MG63 (cell line): ENCODE measurements around the gene UFL1. TPM values are rescaled to one million over a fixed set of nuclear protein-coding genes. Genes with fewer than 3 reads are reported as not detected.
"Not testable (repeated sequence)": the region's sequence is repeated elsewhere in the genome, so short reads cannot be mapped to it uniquely, and the experiment has no call there.

Experiments
- DNase-seq: peaks from one replicate; pipeline ENCODE4 v3.0.0-alpha.2; 2020
- H3K27me3 ChIP-seq: fragments of 250-450 bp; sonication (Bioruptor Pico); 2 replicates; pipeline ENCODE4 v1.5.1; 2020; ENCODE audit warnings: mild to moderate bottlenecking, moderate library complexity
- H3K36me3 ChIP-seq: fragments of 250-450 bp; sonication (Bioruptor Pico); 2 replicates; pipeline ENCODE4 v1.5.1; 2020; ENCODE audit warnings: mild to moderate bottlenecking, moderate library complexity
- H3K4me3 ChIP-seq: fragments of 250-450 bp; sonication (Bioruptor Pico); 2 replicates; pipeline ENCODE4 v1.5.1; 2020; ENCODE audit warnings: mild to moderate bottlenecking, moderate library complexity
- H3K9me3 ChIP-seq: fragments of 250-450 bp; sonication (Bioruptor Pico); 2 replicates; pipeline ENCODE4 v1.5.1; 2020; ENCODE audit warnings: mild to moderate bottlenecking, moderate library complexity
- total RNA-seq: library from RNA; depleted of rRNA; stranded (reverse); fragments of >200 nt; shearing (Covaris generic); gene quantifications from 2 replicates; pipeline ENCODE4 v1.2.3, GENCODE V29; 2014; ENCODE audit warnings: low replicate concordance; rRNA removed

Gene UFL1
- total RNA-seq = 12.6 and 13.8 TPM in 2 replicates

DNA sequence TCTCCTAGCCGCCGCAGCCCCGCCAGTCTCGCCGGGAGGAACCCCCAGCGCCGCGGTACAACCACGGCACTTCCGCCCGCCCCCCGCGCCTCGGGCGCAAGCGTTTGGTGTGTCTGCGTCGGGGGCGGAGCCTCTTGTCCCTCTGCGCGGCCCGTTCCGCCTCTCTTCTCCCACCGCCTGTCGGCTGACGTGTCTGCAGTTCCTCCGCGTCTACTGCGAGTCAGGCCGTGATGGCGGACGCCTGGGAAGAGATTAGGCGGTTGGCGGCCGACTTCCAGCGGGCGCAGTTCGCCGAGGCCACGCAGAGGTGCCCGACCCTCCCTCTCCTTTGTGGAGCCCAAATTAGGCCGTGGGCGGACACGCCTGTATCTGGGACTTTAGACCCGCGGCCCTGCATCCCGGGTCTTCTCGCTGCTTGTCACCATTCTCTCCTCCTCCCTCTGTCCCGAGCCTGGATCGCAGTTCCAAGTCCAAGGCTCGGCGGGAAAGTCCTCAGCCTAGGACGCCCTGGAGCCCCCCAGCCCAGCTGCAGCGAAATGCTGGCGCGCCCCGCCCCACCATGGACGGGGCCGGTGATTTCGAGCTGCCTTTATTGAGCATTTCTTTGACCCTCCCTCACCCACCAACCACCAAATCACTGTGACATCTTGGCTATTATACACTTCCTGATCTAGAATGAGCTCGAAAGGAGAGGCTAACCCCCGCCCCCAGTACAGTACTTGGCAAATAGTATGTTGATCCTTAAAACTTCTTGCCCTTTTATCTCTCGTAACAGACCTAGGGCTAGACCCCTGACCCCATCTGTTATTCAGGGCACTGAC is at the start of gene UFL1:
Gene UFL1, plus strand, starts transcription at position 163 of the 821 bp plus-strand sequence. Its CDS starts 68 bp downstream, at position 231.
- Histone ChIP-seq H3K36me3 (peaks cover 11% of the 10 kb centered on the region), H3K27me3 (no peaks in the 10 kb centered on the region), H3K4me3 (peak within 1 kb of the TSS; percentile 90), H3K9me3 (no peaks in the 10 kb centered on the region)
- peak; percentile 96 for DNase-seq

DNA sequence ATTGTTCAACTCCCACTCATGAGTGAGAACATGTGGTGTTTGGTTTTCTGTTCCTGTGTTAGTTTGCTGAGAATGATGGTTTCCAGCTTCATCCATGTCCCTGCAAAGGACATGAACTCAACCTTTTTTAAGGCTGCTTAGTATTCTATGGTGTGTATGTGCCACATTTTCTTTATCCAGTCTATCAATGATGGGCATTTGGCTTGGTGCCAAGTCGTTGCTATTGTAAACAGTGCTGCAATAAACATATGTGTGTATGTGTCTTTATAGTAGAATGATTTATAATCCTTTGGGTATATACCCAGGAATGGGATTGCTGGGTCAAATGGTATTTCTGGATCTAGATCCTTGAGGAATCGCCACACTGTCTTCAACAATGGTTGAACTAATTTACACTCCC is 49.3 kb upstream of the UFL1 start:
- H3K36me3 ChIP-seq, H3K27me3 ChIP-seq, H3K4me3 ChIP-seq, DNase-seq, H3K9me3 ChIP-seq: not testable (repeated sequence)

DNA sequence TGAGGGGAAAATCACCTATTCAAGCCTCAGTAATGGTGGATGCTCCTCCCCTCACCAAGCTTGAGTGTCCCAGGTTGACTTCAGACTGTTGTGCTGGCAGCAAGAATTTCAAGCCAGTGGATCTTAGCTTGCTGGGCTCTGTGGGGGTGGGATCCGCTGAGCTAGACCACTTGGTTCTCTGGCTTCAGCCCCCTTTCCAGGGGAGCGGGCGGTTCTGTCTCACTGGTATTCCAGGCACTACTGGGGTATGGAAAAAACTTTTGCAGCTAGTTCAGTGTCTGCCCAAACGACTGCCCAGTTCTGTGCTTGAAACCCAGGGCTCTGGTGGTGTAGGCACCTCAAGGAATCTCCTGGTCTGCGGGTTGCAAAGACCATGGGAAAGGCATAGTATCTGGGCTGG is 42.9 kb upstream of the UFL1 start:
- DNase-seq = no peak
- H3K36me3 ChIP-seq = no peaks in the 10 kb centered on the region
- no peaks in the 10 kb centered on the region for H3K9me3 ChIP-seq
- H3K4me3 ChIP-seq = no peak overlapping the region
- H3K27me3 ChIP-seq = no peaks in the 10 kb centered on the region

DNA sequence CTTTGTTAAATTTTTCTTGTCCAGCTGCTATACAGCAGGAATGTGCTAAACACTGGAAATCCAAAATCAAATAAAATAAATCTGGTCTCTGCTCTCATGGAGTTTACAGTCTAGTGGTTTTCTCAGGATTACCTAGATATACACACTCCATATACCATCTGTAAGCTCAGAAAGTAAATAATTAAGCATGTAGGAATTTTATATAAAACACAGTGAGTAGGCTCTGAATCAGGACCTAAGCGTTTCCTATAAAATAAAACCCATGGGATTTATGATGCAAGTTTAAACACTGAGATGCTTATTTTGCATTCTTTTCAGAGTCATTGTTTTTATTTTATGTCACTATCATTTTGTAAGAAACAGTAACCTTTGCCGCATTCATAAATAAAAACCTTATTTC is 29.7 kb upstream of the UFL1 start:
- H3K9me3 ChIP-seq = no peaks in the 10 kb centered on the region
- H3K36me3 ChIP-seq = no peaks in the 10 kb centered on the region
- H3K27me3 ChIP-seq = no peaks in the 10 kb centered on the region
- no peak overlapping the region for H3K4me3 ChIP-seq
- DNase-seq = no peak

DNA sequence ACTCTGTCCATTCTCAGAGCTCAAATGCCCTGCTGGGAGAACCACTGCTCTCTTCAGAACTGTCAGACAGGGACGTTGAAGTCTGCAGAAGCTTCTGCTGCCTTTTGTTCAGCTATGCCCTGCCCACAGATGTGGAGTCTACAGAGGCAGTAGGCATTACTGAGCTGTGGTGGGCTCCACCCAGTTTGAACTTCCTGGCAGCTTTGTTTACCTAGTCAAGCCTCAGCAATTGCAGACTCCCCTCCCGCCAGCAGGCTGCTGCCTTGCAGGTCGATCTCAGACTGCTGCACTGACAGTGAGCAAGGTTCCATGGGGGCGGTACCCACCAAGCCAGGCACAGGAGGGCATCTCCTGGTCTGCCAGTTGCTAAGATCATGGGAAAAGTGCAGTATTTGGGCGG is 21.8 kb upstream of the UFL1 start:
- Histone ChIP-seq H3K36me3 (no peaks in the 10 kb centered on the region), H3K9me3 (no peaks in the 10 kb centered on the region), H3K4me3 (no peak overlapping the region), H3K27me3 (no peaks in the 10 kb centered on the region)
- no peak for DNase-seq

DNA sequence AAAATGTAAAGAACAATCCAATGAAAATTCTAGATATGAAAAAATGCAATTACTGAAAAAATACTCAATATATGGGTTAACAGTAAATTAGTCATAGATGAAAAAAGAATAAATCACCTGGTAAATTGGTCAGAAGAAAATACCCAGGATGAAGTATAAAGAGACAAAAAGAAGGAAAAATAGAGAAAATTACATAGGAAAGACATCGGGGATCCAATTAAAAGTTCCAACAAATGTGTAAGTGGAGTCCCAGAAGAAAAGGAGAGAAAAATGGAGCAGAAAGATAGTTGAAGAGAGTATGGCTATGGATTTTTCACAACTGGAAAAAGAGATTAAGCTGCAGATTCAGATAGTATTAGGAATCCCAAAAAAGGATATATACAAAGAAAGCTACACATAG is 18.7 kb upstream of the UFL1 start:
- Histone ChIP-seq H3K4me3 (no peak overlapping the region), H3K36me3 (no peaks in the 10 kb centered on the region), H3K9me3 (no peaks in the 10 kb centered on the region), H3K27me3 (no peaks in the 10 kb centered on the region)
- no peak for DNase-seq

DNA sequence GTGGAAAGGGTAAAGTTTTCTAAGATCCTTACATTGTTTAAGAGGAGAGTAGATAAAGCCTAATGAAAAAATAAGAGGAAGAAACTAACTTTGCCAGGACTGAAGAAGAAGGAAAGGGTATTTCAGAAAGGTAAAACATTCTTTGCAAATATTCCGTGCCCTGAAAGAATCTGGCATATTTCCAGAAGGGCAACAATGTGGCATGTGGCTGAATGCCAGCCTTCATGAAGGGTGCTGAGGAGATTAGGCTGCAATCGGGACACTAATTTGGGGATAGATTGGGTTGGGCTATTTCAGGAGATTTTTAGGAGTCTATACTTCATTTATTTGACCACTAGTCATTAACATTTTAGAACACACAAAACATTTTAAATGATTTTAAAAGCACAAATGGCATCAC is 16.2 kb upstream of the UFL1 start:
- no peak overlapping the region for H3K4me3 ChIP-seq
- no peaks in the 10 kb centered on the region for H3K36me3 ChIP-seq
- DNase-seq = no peak
- H3K9me3 ChIP-seq = no peaks in the 10 kb centered on the region
- H3K27me3 ChIP-seq = no peaks in the 10 kb centered on the region

DNA sequence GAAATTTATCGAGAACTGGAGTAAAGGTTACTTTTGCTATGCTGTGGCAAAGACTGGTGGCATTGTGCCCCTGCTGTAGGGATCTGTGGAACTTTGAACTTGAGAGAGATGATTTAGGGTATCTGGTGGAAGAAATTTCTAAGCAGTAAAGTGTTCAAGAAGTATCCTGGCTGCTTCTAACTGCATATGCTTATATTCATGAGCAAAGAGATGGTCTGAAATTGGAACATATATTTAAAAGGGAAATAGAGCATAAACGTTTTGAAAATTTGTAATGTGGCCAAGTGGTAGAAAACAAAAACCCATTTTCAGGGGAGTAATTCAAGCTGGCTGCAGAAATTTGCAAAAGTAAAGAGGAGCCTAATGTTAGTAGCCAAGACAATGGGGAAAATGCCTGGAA is 12.3 kb upstream of the UFL1 start:
- Histone ChIP-seq H3K36me3 (no peaks in the 10 kb centered on the region), H3K27me3 (no peaks in the 10 kb centered on the region), H3K4me3 (no peak overlapping the region), H3K9me3 (no peaks in the 10 kb centered on the region)
- no peak for DNase-seq

DNA sequence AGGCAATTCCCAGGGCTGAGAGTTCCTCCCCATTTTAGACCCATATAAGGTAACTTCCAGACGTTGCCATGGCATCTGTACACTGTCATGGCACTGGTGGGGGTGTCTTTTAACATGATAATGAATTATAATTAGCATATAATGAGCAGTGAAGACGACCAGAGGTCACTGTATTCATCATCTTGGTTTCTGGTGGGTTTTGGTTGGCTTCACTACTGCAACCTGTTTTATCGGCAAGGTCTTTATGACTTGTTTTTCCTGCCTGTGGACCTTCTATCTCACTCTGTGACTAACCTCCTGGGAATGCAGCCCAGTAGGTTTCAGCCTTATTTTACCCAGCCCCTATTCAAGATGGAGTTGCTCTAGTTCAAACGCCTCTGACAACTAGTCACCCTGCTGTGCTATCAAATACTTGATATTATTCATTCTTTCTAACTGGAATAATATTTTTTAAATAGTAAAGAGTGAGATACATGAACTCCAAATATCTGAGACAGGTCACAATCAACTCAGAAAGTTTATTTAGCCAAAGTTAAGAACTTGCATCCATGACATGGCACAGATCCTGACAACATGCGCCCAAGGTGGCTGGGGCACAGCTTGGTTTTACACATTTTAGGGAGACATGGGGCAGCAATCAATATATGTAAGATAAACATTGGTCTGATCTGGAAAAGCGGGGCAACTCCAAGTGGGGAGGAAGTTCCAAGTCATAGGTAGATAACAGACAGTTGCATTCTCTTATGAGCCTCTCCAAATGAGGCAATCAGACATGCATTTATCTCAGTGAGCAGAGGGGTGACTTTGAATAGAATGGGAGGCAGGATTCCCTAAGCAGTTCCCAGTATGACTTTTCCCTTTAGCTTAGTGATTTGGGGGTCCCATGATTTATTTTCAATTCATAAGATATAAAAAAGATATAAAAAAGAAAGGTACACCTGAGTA is 1.2 kb upstream of the UFL1 start:
- peaks cover 11% of the 10 kb centered on the region for H3K36me3 ChIP-seq
- H3K27me3 ChIP-seq = no peaks in the 10 kb centered on the region
- DNase-seq = peak; percentile 26
- no peaks in the 10 kb centered on the region for H3K9me3 ChIP-seq
- peak overlapping the region; percentile 90 for H3K4me3 ChIP-seq

DNA sequence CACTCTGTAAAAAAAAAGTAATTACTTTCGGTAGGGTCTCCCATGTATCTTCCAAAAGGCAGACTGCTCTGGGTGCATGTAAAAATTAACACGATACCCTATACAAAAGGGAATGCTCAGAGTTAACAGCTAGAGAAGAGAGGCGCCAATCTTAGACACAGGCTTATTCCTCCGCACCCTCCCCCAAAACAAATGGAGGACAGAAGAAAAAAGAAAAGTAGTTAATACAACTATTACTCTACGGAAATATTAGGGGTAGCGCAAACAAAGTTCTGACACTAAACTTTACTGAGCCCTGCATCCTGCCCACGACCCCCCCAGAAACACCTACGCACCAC is 331 bp upstream of the UFL1 start:
- DNase-seq = no peak
- no peaks in the 10 kb centered on the region for H3K9me3 ChIP-seq
- peaks cover 11% of the 10 kb centered on the region for H3K36me3 ChIP-seq
- H3K27me3 ChIP-seq = no peaks in the 10 kb centered on the region
- peak overlapping the region; percentile 90 for H3K4me3 ChIP-seq

DNA sequence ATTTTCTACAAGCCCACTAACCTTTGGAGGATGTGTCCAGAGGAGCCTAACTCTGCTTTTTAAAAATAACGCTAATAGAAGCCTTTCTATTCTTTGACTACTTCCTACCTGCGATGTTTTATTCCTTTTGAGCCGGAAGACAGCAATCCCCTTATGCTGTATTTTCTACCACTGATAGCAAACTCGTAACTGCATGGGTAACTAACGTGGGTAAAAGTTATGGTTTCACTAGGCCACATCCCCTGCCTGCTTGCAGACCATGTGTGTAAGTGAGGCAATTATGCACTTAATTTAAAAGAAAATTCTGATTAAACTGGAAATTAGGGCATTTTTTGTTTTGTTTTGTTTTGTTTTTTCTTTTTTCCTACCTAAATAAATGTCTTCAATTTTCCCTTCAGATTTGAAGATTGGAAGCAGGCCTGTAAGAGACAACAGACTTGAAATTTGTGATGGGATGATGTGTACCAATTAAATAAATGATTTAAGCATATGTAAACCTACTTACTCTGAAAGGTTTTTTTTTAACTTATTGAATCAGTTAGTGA is 931 bp downstream of the UFL1 start:
- H3K27me3 ChIP-seq = no peaks in the 10 kb centered on the region
- H3K4me3 ChIP-seq = peak overlapping the region; percentile 90
- peaks cover 11% of the 10 kb centered on the region for H3K36me3 ChIP-seq
- no peak for DNase-seq
- H3K9me3 ChIP-seq = no peaks in the 10 kb centered on the region

DNA sequence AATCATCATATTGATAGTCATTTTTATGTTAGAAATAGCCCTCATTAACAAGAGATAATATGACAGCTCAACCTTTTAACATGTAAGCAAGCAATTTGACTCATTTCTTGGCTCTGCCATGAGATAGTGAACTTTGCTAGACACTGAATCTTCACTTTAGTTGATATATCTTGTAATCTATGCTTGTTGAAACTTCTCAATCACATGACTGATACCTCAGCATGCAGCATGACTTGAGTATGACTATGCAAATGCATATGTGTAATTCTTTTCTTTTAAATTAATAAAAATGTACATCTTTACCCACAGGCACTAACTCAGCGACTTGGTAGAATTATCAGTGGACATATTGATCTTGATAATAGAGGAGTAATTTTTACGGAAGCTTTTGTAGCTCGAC is 6.6 kb downstream of the UFL1 start:
- Histone ChIP-seq H3K4me3 (no peak overlapping the region), H3K36me3 (peaks cover 53% of the 10 kb centered on the region), H3K9me3 (no peaks in the 10 kb centered on the region), H3K27me3 (no peaks in the 10 kb centered on the region)
- DNase-seq = no peak

DNA sequence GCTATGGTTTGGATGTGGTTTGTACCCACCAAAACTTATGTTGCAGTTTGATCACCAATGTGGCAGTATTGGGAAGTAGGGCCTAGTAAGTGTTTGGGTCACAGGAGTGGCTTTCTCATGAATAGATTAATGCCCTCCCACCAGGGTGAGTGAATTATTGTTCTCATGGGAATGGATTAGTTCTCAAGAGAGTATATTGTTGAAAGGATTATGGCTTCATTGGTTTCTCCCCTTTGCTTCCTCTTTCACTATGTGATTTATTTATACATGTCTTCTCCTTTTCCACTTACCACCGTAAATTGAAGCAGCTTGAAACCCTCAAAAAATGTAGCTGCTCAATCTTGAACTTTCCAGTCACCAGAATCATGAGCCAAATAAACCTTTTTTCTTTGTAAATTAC is 10.8 kb downstream of the UFL1 start:
- DNase-seq = no peak
- Histone ChIP-seq H3K36me3 (peaks cover 52% of the 10 kb centered on the region), H3K27me3 (no peaks in the 10 kb centered on the region), H3K9me3 (no peaks in the 10 kb centered on the region), H3K4me3 (no peak overlapping the region)

DNA sequence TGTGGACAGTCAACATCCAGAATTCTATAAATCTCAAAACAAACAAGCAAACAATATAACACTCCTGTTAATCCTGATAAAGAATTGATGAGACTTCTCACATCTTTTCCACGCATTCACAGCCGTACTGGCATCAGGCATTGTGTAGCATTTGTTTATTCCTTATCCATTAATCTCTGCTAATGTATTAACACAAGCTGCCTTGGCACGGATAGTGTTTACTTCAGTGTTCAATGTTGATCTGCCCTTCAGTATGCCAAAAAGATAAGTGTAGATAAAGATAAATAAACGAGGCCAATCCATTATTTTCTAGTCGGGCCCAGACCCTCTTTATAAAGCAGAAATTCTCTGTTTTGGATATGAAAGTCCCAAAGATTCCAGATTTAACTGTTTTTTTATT is 16.1 kb downstream of the UFL1 start:
- H3K27me3 ChIP-seq = no peaks in the 10 kb centered on the region
- DNase-seq = no peak
- H3K9me3 ChIP-seq = no peaks in the 10 kb centered on the region
- H3K36me3 ChIP-seq = peaks cover 28% of the 10 kb centered on the region
- H3K4me3 ChIP-seq = no peak overlapping the region

DNA sequence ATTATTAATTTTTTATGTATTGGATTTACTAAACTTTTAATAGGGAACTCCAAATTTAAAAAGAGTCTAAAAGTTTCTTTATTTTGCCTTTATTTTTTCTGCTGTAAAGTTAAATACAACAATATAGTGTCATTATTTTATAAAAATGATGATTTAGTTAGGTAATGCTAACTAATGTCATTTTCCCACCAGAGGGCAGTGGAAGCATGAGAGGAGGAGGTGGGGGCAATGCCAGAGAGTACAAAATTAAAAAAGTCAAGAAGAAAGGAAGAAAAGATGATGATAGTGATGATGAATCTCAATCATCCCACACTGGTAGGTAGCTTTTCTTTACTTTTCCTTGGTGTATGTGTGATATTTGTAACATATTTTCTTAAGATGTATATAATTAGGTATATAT is 21.1 kb downstream of the UFL1 start:
- Histone ChIP-seq H3K27me3 (no peaks in the 10 kb centered on the region), H3K9me3 (no peaks in the 10 kb centered on the region), H3K4me3 (no peak overlapping the region), H3K36me3 (peaks cover 38% of the 10 kb centered on the region)
- no peak for DNase-seq

DNA sequence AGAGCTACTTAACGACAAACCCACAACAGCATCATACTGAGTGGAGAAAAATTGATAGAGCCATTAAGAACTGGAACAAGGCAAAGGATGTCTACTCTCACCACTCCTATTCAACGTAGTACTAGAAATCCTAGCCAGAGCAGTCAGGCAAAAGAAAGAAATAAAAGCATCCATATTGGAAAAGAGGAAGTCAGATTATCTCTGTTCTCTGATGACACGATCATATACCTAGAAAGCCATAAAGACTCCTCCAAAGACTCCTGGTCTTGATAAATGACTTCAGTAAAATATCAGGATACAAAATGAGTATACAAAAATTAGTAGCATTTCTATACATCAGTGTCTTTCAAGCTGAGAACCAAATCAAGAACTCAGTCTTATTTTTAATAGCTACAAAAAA is 24.3 kb downstream of the UFL1 start:
- H3K4me3 ChIP-seq = no peak overlapping the region
- DNase-seq = no peak
- no peaks in the 10 kb centered on the region for H3K27me3 ChIP-seq
- peaks cover 31% of the 10 kb centered on the region for H3K36me3 ChIP-seq
- no peaks in the 10 kb centered on the region for H3K9me3 ChIP-seq

DNA sequence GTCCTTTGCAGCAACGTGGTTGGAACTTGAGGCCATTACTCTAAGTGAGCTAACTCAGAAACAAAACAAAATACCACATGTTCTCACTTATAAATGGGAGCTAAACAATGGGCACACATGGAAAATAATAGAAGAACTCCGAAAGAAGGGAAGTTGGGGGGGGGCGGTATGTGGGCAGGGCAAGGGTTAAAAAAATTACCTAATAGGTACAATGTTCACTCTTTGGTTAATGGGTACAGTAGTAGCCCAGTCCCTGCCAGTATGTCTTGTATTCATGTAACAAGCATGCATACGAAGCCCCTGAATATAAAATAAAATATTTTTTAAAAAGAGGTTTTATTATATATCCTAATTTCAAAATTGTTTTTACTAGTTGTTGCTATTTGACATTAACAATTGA is 26.0 kb downstream of the UFL1 start:
- Histone ChIP-seq H3K9me3 (no peaks in the 10 kb centered on the region), H3K4me3 (no peak overlapping the region), H3K36me3 (peaks cover 41% of the 10 kb centered on the region), H3K27me3 (no peaks in the 10 kb centered on the region)
- no peak for DNase-seq
